H1 (cell line): ENCODE data around the gene TMED9. TPM values are rescaled to one million over a fixed set of nuclear protein-coding genes. Genes with fewer than 3 reads are reported as not detected.

ENCODE experiments used
- SIN3A ChIP-seq, 2 experiments: IDR thresholded peaks in 1 of 2; conservative IDR thresholded peaks in 1 of 2; 2 replicates each; pipeline ENCODE4 v1.6.1; 2011 to 2012; ENCODE audit warnings: low read length in 2 of 2, improper control_type of control experiment in 1 of 2, low read depth in 1 of 2, mild to moderate bottlenecking in 1 of 2
- polyA plus RNA-seq, 7 experiments: library from polyadenylated mRNA; depleted of rRNA in 3 of 7; stranded (reverse) in 5 of 7; unstranded in 2 of 7; fragments of >200 nt in 5 of 7; fragments of 200-250 nt in 2 of 7; gene quantifications; 1 replicate in 5 of 7; 2 replicates in 1 of 7; 4 replicates in 1 of 7; pipeline versions ENCODE4 v1.2.1 to v1.2.3, GENCODE V29; 2011 to 2013; ENCODE audit warnings: missing spikeins in 2 of 7, mixed read lengths in 2 of 7
- total RNA-seq: library from RNA; stranded (reverse); fragmentation: NEBNext Ultra II Directional; extraction: Animal tissue kit (Norgen Biotek cat#: 25700); gene quantifications from 2 replicates; pipeline ENCODE4 v1.2.1, GENCODE V29; 2021

TMED9 gene
- total and polyA plus RNA-seq, 2 of the 8 experiments (the other 6 are each of a cell fraction or from before 2014, with no cell fraction given), result 130 to 160 TPM

DNA sequence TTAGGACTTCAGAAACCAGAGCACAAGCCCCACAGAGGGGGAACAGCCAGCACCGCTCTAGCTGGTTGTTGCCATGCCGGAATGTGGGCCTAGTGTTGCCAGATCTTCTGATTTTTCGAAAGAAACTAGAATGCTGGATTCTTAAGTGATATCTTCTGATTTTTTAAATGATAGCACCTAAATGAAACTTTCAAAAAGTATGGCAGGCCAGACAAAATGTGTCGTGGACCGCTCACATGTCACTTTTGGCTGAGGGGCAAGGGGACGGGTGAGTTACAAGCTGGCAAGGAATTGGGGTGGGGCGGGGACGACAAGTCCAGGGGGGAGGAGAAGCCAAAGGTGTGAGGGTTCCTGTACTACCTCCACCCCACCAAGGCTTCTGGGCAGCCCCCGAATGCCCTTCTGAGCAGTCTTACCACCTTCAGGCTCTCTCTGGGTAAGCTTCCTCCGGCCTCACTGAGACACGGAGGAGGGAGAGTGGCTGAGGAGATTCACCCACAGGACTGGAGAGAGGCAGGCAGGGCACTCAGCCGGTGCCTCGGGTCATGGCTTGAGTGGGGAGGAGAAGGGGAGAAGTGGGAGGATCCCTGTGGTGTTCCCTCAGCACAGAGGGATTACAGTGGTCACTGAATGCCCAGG, 18.2 kb downstream of the TMED9 start (continued):
- TF ChIP-seq SIN3A (conservative IDR thresholded peaks at IDR 0.05 in 1 of 2, IDR thresholded peaks at IDR 0.05 in 1 of 2; ENCODE audit: low read depth in 1 of 2, low read length in 2 of 2), result no peak
- TF ChIP-seq, all 59 proteins: peak for 0
